ENCODE data around the gene SPOCK1.

SPOCK1 gene

DNA sequence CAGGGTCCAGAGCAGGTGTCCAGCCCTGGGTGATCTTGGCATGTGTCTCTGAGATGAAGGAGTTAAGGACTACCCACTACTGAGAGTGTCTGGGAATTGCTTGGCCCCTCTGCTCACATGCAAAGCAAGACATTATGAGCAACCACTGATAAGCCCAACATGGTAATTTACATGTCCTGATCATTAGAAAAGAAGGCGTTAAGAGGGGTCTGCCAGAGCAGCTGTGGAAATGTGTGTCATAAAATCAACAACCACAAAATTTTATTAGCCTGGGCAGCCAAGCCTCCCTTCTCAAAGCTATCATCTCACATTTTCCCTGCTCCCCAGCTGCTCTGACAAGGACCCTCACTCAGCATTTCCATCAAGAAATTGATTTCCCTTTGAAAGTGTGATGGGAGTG, 351.0 kb downstream of the SPOCK1 start:
- DNase-seq (ENCODE audit: low read depth), result no peak

DNA sequence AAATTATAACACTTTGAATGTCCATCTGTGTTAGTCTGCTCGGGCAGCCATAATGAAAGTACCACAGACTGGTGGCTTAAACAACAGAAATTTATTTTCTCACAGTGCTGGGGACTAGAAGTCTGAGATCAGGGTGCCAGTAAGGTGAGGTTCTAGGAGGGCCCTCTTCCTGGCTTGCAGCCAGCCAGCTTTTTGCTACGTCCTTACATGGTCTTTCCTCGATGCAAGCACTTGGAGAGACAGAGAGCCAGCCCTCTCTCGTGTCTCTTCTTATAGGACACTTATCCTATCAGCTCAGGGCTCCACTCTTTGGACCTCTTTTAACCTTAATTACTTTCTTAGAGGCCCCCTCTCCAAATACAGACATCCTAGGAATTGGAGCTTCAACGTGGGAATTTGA, 351.8 kb downstream of the SPOCK1 start:
- DNase-seq (ENCODE audit: low read depth), result no peak

DNA sequence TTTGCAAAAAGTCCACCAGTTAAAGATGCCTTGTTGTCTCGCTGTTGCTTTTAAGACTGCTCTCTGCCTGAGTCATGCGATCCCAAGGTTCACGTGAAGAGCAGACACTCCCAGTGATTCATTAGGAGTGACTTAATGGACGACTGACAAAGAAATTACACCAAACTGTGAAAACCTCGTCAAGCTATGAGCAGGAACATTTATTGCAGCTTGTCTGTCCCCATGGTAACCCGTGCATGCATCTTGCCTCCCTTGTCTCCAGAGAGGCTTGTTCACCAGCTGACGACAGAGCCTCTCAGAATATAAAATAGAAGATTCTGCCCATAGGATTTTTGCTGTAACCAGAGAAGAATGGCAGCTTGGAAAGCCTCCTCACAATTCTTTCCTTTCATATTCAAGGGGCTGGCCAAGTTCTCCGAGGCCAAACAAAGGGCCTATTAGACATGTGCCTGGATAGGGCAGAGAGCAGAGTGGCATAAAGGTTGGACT, 352.7 kb downstream of the SPOCK1 start:
- no peak for DNase-seq (ENCODE audit: low read depth)

DNA sequence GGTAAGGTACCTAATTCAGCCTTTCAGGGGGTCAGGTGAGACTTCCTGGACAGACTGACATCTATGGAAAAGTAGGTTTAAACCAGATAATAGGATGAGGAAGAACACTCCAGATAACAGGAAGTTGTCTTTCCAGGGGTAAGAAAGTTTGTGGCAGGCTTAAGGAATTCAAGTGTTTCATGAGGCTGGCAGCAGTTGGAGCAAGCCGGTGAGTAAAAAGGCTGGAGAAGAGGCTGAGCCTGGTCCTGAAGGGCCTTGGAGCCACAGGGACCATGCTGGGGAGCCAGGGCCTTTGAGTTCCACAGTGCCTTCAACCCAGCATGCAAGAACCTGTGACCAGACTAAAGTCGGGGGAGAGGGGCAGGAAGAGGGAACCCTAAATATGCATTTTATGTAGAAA, 353.4 kb downstream of the SPOCK1 start:
- no peak for DNase-seq (ENCODE audit: low read depth)

DNA sequence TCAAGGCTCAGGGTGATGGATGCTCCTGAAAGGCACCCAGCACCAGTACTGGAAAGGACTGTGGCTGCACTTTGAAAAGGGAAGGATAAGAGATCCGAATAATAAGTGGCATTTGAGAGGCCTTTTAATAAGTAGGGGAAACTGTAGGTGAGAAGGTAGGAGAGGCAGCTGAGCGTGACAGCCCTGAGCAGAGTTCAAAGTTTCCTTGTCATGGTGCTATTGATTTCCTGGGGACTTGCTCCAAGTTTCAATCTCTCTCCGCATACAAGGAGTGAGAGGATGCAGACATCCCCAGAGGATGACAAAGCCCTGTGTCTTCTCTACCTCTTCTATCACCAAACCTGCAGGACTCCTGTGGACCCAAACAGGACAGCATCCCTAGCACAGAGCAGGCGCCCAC, 354.5 kb downstream of the SPOCK1 start:
- no peak for DNase-seq (ENCODE audit: low read depth)

DNA sequence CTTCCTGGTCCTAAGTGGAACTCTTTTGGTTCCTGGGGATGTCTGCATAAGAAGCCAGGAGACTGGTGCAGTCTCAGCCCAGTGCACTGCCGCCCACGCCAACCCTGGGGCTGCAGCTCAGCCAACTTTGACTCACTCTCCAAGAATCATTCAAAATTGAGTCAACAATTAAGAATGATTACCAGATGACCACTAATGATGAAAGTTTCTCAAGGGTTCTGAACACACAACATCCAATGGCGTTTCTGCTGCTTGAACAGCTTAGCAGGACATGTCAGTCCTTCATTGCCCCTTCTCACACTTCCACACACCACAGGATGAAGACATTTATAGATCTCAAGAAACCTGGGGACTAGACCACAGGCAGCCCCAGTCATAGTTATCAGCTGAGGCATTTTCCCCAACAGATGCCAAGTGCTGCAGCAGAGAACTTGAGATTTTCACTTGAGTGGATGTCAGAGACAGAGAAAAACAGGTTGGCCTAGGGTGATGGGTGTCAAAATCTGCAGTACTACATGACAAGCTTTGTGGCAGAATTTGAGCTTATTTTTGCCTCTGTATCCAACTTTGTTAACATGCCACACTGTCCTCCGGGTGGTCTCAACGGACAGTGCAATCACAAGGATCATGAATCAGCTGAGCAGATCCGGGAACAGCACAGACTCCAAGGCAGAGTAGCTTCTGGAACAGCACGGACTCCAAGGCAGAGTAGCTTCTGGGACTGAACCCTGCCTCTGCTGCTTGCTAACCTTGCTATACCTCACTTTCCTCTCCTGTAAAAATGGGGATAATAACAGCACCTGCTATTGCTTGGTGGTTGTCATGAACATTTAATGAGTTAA, 356.1 kb downstream of the SPOCK1 start:
- DNase-seq (ENCODE audit: low read depth), result no peak

DNA sequence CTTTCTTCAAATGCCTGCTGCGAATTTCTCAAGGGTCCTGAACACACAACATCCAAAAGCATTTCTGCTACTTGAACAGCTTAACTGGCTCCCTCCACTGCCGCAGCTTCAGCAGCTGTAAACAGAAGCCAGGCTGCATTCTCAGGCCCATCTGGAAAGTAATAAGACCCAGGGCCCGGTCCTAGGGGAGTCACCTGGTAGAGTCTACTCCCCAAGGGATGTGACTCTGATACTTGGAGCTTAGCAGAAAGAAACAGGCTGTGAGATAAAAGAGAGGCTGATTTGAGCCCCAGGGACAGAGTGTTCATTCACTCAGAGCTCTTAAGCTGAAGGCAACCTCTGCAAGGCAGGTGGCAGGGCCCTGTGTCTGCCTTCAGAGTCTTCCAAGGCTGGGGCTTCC, 356.8 kb downstream of the SPOCK1 start:
- DNase-seq (ENCODE audit: low read depth), result no peak

DNA sequence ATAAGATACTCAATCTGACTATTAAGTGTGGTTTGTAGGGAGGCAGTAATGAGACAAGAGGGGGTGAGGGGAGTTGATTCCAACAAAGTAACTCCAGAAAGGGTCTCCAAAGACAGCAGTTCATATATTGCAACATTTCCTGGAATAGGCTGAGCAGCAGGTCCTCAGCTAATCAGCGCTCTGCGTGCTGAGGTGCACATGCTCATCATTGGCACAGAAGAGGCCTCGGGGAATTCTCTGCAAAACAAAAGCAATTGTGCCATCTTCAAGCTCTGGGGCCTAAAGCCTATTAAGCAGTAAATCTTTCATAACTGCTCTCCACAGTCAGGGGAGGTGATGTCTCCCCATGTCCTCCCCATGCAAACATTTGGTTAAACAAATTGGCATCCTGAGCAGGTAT, 357.3 kb downstream of the SPOCK1 start:
- DNase-seq (ENCODE audit: low read depth), result no peak

DNA sequence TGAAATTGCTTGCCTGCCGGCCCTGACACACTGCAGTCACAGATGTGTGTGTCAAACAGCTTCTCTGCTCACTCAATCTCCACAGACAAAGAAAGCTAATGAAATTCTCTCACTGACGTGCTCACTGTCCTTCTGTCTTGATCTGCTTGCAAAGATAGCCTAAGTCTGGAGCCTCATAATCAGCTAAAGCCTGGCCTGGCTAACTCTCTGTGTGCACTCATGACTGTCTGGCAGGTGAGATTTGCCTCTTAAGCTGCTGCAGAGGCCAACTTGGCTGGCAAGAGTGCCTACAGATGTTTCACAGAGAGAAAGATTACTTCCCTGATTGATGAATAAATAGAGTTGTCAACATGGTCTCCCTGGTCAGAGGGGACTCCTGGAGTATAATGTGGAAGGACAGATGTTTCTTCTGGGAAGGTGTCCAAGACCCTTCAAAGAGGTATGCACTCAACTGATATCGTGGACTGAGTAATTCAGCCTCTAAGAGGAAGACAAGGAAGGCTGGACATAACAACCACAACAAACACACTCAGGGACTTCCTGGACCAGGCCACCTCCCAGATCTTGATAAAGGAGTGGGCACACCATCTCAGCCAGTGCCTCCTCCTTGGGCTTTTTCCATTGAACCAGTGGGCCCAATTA, 362.0 kb downstream of the SPOCK1 start:
- no peak for DNase-seq (ENCODE audit: low read depth)

DNA sequence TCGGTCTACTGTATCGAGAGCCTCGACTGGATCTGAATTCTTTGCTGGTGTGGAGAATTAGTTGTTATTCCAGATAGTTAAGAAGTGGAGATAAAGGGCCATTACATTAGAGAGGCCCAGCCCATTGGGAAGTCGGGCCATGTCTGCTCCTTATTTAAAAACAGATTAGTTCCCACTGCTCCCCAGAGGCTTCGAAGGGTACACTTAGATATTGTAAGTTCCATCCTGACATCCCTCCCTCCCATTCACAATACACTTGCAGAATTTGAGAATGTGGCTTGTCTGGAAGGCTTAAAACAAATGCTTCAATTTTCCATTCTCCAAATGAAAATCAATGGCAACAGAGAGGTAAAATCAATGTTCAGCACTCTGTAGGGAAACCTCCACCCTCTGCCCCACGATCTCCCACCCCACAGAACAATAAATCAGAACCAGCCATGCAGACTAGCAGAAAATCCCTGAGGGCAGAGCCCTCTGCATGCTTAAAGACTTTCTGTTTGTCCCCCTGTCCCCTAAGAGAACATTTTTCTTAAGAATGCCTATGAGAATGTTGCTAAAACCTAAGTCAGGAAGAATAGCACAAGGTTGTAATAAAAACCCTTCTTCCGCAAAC, 364.1 kb downstream of the SPOCK1 start:
- no peak for DNase-seq (ENCODE audit: low read depth)

DNA sequence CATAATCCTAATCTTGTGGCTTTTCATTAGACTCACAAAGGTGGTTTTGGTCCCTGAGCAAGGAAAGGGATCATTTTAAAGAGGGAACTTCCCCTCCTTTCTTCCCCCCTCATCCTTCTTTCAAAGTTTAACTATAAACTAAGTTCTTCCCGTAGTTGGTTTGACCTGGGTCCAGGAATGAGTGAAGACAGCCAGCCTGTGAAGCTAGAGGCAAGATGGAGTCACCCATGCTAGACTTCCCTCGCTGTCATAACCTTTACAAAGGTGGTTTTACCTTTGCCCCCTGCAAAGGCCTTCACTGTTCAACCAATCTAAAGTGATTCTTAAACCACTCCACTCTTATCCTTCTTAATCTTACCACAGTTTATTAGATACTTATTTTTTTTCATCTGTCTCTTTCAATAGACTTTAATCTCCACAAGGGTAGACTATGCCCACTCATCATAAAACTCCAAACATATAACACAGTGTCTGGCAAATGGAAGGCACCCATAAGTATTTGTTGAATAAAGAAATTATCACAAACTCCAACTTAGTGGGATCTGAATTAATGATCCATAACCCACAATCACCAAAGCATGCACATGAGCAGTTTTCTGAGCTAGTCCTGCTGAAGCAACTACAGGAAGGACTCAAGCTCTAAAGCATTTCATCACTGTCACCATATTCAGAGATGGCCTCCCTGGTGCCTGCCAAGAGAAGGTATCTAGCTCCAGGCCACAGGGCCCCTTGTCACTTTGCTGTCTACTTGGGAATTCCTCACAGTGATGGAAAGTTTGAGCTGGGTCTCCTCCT, 369.0 kb downstream of the SPOCK1 start:
- DNase-seq (ENCODE audit: low read depth), result no peak

DNA sequence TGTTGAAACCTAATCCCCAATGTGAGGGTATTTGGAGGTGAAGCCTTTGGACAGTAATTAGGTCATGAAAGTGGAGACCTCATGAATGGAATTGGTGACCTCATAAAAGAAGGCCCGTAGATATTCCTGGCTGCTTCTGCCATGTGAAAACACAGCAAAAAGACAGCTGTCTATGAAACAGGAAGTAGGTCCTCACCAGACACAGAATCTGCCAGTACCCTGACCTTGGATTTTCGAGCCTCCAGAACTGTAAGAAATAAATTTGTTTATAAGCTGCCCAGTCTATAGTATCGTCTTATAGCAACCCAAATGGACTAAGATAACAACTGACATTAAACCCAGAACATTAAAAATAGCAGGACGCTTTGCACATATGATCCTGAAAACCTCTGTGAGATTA, 371.1 kb downstream of the SPOCK1 start:
- DNase-seq (ENCODE audit: low read depth), result no peak

DNA sequence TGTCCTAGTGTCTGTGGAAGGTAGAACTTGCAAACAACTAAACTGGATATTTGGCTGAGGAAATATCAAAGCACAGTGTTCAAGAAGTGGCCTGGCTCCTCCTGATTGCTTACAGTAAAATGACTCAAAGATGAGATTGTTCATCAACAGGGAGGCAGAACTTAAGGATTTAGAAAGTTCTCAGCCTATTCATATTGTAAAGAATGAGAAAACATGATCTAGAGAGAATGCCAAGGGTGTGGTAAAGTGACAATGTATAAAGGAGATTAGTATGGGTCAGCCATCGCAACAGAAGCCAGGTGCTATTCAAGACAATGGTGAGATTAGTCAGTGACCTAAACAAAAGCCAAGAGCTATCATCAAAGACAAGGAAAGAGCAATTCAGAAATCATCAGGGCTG, 372.3 kb downstream of the SPOCK1 start:
- DNase-seq (ENCODE audit: low read depth), result no peak

DNA sequence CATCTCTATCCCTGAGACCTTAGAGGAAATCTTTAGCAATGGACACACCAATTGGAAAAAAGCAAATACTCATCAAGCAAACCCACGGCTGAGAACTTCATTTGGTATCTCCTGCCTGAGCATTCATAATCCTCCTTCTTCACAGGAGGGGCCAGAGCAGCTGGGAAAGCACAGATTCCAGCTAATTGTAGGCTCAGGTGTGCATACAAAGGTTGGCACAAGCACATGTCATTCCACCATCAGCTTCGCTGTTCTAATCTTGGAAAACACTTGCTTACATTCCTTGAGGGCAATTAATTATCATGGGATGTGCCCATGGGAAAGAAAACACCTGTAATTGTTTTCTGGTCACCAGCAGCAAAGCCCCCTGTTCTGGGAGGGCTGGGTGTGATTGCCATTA, 376.6 kb downstream of the SPOCK1 start:
- DNase-seq (ENCODE audit: low read depth), result no peak

DNA sequence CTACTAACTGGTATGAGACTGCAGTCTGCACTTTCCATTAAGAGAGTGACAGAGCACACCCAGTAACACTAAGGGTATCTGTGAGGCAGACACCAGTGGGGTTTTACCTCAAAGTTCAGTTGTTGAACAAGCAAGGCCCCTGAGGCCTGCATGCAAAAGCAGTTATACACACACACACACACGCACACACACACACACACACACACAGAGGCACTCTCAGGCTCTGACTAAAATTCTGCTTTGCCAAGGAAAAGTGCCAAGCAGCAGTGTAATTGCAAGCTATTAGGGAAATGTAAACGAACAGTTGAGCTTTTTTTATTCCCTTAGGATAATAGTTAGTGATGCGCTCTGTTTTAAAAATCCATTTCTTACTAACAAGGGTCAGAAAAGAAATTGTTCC, 377.1 kb downstream of the SPOCK1 start:
- DNase-seq (ENCODE audit: low read depth), result no peak

DNA sequence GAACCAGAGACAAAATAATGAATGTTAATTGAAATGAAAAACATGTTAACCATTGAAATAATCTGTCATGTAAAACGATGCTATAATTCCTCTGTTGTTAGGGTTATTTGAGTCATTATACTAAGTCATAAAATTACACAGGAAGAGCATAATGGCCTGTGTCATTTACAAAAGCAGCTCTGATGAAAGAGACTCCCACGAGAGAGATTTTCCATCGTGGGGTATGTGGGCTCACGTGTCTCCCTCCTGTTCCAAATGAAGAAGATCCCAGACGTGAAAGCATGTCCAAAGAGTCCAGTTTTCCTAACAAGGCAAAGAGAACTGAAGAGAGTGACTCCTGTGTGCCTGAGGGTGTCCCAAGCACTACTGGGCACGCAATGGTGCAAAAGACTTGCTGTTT, 379.8 kb downstream of the SPOCK1 start:
- DNase-seq (ENCODE audit: low read depth), result no peak

DNA sequence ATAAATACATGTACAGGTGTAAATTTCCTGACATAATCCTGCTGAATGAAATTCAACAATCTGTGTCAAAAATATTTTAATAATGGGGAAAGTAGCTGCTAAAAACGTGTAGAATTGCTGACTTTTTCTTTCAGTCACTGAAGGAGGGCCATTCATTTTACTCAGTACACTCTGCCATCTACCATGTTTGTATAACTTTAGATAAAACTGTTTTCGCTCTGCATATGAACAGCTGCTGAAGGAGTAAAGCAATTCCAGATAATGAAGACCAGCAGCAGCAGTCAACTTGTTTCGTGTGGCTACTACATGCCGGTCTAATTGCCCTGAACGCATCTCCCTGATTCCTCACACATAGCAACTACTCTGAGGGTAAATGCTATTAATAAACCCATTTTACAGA, 380.5 kb downstream of the SPOCK1 start:
- no peak for DNase-seq (ENCODE audit: low read depth)

DNA sequence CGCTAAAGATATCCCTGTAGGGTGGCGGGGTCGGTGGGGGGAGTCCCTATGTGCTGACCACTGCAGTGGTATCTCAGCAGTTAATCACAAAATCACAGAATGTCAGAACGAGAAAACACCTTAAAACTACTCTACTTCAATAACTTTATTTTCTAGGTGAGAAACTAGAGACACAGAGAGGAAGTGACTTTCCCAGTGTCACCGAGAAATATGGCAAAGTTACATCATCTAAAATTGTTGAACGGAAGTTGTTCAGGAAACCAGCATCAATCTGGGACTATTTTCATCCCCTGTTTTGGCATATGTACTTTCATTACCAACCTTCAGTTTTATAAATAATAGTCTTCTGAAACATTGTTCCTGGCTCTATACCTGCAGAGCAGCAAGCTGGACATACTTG, 384.0 kb downstream of the SPOCK1 start:
- DNase-seq (ENCODE audit: low read depth), result no peak

DNA sequence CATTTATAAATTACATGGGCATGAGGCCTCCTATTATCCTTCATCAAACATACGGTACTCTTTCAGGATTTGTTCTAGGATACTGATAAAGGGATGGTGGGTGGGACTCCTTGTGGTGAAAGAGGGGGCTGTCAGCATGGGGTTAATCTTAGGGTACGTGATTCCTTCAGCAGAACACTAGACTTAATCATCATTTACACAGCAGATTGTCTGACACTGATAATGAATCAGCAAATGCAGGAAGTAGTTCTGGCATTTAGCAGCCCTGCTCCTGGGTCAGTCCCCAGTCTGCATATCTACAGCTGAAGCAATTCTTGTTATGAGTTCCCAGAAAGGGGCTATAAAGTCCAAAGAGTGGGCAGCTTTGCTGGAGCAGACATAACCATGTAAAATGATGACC, 384.6 kb downstream of the SPOCK1 start:
- DNase-seq (ENCODE audit: low read depth), result no peak

DNA sequence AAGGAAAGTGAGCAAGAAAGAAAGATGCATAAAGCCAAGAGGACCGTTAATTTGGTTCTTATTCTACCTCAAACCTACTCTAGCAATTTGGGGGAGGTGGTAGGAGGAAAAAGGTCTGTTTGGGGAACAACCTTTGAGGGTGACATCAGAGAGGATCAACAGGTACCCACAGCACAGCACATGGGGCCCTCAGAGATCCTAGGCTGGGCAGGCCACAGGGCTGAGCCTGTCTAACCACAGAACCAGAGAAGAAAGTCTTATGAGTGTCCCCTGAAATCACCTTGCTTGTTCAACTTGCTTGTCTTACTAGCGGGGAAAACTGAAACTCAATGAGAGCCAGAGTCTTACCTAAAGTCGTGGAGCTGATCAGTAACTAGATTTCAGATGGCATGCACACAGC, 385.2 kb downstream of the SPOCK1 start:
- DNase-seq (ENCODE audit: low read depth), result no peak

DNA sequence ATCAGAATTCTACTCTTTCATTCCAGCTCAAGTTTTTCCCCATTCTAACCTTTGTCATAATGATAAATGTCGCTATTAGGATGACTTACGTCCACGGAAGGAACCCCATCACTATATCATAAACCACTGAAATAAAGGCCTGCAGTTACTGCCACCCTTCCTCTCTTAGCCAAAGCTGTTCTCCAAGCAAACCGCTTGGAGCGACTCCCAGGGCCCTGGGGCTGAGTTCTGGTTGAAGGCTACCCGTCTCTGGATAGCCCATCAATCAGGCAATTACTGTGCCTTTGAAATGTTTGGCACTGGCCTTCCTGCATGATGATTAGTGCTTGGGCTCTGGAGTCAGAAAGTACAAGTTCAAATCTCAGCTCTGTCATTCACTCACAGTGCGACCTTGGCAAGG, 386.0 kb downstream of the SPOCK1 start:
- DNase-seq (ENCODE audit: low read depth), result no peak

DNA sequence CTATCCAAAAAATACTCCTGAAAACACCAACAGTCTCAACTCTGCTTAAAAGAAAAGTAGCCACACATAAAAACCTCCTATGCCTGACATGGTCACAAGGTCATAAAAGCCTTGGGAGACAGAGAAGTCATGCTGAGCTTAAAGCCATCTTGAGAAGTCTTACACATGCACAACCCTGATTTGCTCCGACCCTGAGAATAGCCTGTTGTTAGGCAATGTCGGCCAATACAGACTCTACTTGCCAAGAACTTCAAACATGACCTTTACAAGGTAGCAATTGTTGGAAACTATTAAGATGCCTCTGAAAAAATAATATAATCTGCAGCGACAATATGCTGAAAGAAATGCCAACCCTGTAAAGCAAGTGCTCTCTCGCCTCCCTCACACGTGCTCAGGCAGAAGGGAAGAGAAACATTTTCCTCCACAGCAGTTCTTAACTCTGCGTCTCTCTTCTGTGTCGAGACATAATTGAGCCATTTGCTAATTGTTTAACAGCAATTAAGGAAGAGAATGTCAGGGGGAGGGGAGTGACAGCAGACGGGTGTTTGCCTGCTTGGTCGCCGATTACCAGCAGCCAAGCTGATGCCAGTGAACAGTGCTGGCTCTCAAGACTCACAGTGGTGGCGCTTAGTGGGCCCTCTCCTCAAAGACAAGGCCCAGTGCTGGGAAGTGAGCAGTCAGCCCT, 393.6 kb downstream of the SPOCK1 start:
- DNase-seq (ENCODE audit: low read depth), result no peak
